ENCODE measurements around the gene SNAPC1. TPM values are rescaled to one million over a fixed set of nuclear protein-coding genes. Genes with fewer than 3 reads are reported as not detected.

The SNAPC1 gene
- polyA plus RNA-seq, 3 donors: 2.1 to 3.2 (median 2.9) TPM

- H3K27ac Mint-ChIP-seq: no peak overlapping the region
- Histone ChIP-seq H2AFZ (ENCODE audit: insufficient read depth, low read depth, low read length, poor library complexity, severe bottlenecking) (no peak overlapping the region), H3K36me3 (replicated peaks in 1 of 2; ENCODE audit: control insufficient read depth in 1 of 2, insufficient read depth in 2 of 2, low read length in 2 of 2) (peaks cover 9 to 18% of the 10 kb centered on the region in 2 donors), H3K4me1 (ENCODE audit: control insufficient read depth in 1 of 2, insufficient read depth in 2 of 2, low read length in 2 of 2) (no peaks in the 10 kb centered on the region), H3K4me2 (replicated peaks; ENCODE audit: extremely low read depth, low read length, poor library complexity, severe bottlenecking) (no peak overlapping the region), H3K79me2 (ENCODE audit: insufficient read depth, low read length) (no peaks in the 10 kb centered on the region), H3K9ac (ENCODE audit: insufficient read depth, low read length, poor library complexity, severe bottlenecking) (no peak overlapping the region), H3K27me3 (ENCODE audit: control insufficient read depth in 2 of 2, insufficient read depth in 2 of 2, low read length in 2 of 2) (no peaks in the 10 kb centered on the region), H4K20me1 (ENCODE audit: insufficient read depth, low read length) (no peaks in the 10 kb centered on the region), H3K9me3 (replicated peaks in 1 of 2; ENCODE audit: control insufficient read depth in 1 of 2, insufficient read depth in 1 of 2, low read length in 2 of 2) (no peaks in the 10 kb centered on the region), H3K4me3 (replicated peaks in 1 of 3; ENCODE audit: low read depth in 2 of 3, low read length in 3 of 3) (no peak overlapping the region), H3K27ac (ENCODE audit: low read depth in 1 of 2, low read length in 2 of 2) (no peak overlapping the region)
- peaks cover 0 to 3% (median 0%) of the 10 kb centered on the region in 7 donors for H3K9me3 Mint-ChIP-seq
- no peak for TF ChIP-seq CTCF (IDR thresholded peaks at IDR 0.05)
- DNase-seq: no peak
- H3K4me1 Mint-ChIP-seq: no peaks in the 10 kb centered on the region
- no CpG with 5 or more reads among the region's 5 CpGs for WGBS (ENCODE audit: insufficient coverage)
- intact Hi-C loops (cut with micrococcal nuclease): no loop called here
- H3K4me3 Mint-ChIP-seq: no peak overlapping the region
- peaks cover 21 to 40% of the 10 kb centered on the region in 2 donors for H3K36me3 Mint-ChIP-seq
- H3K27me3 Mint-ChIP-seq (ENCODE audit: low read depth in 3 of 3): no peaks in the 10 kb centered on the region
These were observed 35.1 kb downstream of the SNAPC1 start for GRCh38 chr14:61797309-61797708.

GRCh38 chr14:61802010-61802568, 39.9 kb downstream of the SNAPC1 start:
- WGBS (ENCODE audit: insufficient coverage): 94% methylated on average over 2 of the region's 2 CpGs
- intact Hi-C loops (cut with micrococcal nuclease): no loop called here
- Histone ChIP-seq H3K79me2 (ENCODE audit: insufficient read depth, low read length) (no peaks in the 10 kb centered on the region), H4K20me1 (ENCODE audit: insufficient read depth, low read length) (no peaks in the 10 kb centered on the region), H3K9ac (ENCODE audit: insufficient read depth, low read length, poor library complexity, severe bottlenecking) (no peak overlapping the region), H3K4me2 (replicated peaks; ENCODE audit: extremely low read depth, low read length, poor library complexity, severe bottlenecking) (no peak overlapping the region), H3K36me3 (replicated peaks in 1 of 2; ENCODE audit: control insufficient read depth in 1 of 2, insufficient read depth in 2 of 2, low read length in 2 of 2) (no peaks in the 10 kb centered on the region), H3K4me1 (ENCODE audit: control insufficient read depth in 1 of 2, insufficient read depth in 2 of 2, low read length in 2 of 2) (no peaks in the 10 kb centered on the region), H3K4me3 (replicated peaks in 1 of 3; ENCODE audit: low read depth in 2 of 3, low read length in 3 of 3) (no peak overlapping the region), H3K9me3 (replicated peaks in 1 of 2; ENCODE audit: control insufficient read depth in 1 of 2, insufficient read depth in 1 of 2, low read length in 2 of 2) (no peaks in the 10 kb centered on the region), H3K27me3 (ENCODE audit: control insufficient read depth in 2 of 2, insufficient read depth in 2 of 2, low read length in 2 of 2) (no peaks in the 10 kb centered on the region), H2AFZ (ENCODE audit: insufficient read depth, low read depth, low read length, poor library complexity, severe bottlenecking) (no peak overlapping the region), H3K27ac (ENCODE audit: low read depth in 1 of 2, low read length in 2 of 2) (no peak overlapping the region)
- Mint-ChIP-seq H3K9me3 (peaks cover 0 to 3% (median 0%) of the 10 kb centered on the region in 7 donors), H3K4me1 (no peaks in the 10 kb centered on the region), H3K27me3 (ENCODE audit: low read depth in 3 of 3) (no peaks in the 10 kb centered on the region), H3K4me3 (no peak overlapping the region), H3K36me3 (peaks cover 2 to 7% of the 10 kb centered on the region in 2 donors), H3K27ac (no peak overlapping the region)
- no peak for TF ChIP-seq CTCF (IDR thresholded peaks at IDR 0.05)
- peak in 1 of 3 donors; percentile 26 for DNase-seq

Measured in CD14-positive monocyte (primary cell).